GM18511 (cell line): Measurements from ENCODE around the gene SLC6A15.

Source experiments
- ATAC-seq: cut with Tn5 transposase; IDR thresholded peaks from one replicate; pipeline ENCODE4 v1.9.1; 2021; ENCODE audit warnings: mild to moderate bottlenecking, moderate library complexity; ENCODE audit not compliant: unreplicated experiment

SLC6A15 gene

DNA sequence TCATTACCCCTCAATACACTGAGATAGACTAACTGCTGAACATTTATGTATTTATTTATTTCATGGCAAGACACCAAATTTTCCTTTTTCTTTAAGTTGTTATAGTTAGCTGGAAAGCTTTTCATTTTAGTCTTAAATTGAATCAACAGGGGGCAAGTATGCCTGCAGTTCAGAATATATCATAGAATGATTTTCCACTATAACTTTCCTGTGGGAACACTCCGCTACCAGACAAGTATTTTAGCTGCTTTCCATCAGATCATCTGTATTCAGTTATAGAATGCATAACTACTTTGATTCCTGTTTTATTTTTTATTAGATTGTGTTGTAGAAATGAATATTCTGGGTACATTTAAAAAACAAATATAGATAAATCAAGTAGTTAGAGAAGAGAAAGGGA is 102.0 kb downstream of the SLC6A15 start:
- no peak for ATAC-seq
